GM21381 (cell line): ENCODE results near the gene SORBS1.

Experiments
- ATAC-seq: cut with Tn5 transposase; IDR thresholded peaks from one replicate; pipeline ENCODE4 v1.9.1; 2021; ENCODE audit warnings: mild to moderate bottlenecking, moderate library complexity; ENCODE audit not compliant: unreplicated experiment

Gene SORBS1

DNA sequence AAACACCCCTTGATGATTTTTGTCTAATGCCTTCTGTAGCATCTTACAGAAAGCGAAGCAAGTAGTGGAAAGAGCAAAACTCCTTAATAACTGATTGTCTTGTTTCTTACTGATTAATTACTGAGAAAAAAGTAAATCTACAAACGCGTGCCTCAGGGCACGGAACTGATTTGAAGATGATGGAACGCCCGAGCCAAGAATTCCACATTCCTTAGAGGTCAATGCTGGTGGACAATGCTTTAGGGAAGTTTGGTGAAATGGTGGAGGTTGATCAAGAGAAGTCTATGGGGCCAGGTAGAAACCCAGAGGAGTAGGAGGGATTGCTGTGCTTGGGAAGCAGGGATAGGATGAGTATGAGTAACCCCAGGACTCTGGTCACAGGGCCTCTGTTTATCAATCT is 5.0 kb upstream of the SORBS1 start:
- no peak for ATAC-seq

DNA sequence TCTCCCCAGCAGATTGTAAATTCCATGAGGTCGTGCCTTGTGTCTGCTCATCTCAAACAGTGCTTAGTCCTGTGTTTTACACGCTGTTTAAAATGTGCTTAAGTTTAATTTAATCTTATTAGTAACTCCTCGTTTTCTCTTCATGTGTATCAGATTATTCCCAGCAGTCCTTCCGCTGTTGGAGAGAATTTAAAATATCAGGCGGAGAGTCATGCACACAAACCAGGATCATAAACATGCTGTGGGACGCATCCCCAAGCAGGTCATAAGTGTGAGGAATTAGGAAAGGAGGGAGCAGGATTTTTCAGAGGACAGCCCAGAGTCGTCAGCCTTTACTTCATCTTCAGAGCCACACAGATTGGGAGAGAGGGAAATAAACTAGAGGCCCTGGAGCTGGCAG is 4.2 kb upstream of the SORBS1 start:
- ATAC-seq, result no peak

GRCh38 chr10:95564291-95564690 is 3.1 kb upstream of the SORBS1 start:
- ATAC-seq, result no peak

GRCh38 chr10:95562341-95562965 is 1.3 kb upstream of the SORBS1 start:
- no peak for ATAC-seq

DNA sequence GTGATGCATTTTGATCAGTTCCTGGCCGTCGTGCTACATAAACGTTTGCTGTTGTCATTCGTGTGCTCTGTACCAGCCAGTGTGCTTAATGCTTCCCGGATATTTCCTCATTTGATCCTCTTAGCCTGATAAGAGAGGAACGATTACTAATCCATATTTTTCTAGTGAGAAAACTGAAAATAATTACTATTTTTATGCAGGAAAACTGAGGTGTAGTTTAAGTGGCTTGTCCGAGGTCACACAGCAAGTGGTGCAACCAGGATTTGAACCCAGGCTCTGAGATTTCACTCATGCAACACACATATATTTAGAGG is 650 bp upstream of the SORBS1 start:
- ATAC-seq, result no peak

DNA sequence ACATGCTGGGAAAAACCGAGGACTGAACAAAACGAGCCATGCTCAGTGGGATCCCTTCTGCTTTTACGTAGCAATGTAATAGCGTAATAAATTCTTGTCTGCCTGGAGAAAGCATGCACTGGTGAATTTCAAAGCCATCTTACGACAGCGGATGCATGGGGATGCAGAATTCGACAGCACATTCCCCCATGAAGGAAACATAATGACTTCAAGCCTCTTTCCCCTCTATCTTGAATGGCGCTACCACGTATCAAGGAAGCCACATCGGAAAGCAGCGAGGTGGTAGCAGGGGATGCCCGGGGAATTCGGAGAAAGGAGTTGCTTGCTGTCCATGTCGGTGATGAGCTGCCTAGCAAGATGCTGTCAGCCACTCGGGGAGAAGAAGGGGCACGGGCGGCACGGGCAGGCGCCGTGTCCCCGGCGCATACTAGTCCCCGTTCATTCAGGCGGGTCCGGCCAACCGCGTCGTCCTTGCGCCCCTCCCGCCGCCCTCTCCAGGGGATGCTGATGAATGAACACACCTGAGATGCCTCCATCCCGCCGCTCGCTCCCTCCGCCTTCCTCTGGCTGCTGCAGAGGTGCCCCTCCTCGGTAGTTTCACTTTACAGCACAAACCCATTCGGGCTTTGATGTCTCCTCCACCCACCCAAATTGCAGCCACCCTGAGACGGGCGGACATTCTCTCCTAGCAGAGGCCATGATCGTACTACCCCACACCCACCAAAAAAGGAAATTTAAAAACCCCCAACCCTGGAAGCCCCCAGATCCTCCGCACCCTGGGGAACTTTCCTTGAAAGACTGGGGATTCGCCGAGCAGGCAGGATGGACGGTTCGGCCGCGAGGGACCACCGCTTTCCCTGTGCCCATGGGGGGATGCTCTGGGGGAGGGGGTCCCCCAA is 644 bp downstream of the SORBS1 start:
- ATAC-seq, result no peak

DNA sequence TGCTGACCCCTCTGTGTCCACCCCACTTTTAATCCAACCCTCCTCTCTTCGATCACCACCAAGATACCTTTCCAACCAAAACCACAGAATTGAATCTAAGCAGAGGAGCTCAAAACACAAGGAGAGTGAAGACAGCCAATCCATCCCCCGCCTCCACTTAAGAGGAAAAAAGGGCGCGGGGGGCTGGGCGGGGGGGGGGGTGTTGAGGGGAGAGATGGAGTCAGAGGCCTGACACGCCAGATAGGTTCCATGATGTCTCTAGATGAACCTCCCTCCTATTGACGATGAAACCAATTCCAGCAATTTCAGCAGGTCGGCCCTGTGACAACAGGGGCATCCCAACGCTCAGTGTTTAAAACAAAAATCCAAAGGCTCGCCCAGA is 1.3 kb downstream of the SORBS1 start:
- ATAC-seq, result no peak

DNA sequence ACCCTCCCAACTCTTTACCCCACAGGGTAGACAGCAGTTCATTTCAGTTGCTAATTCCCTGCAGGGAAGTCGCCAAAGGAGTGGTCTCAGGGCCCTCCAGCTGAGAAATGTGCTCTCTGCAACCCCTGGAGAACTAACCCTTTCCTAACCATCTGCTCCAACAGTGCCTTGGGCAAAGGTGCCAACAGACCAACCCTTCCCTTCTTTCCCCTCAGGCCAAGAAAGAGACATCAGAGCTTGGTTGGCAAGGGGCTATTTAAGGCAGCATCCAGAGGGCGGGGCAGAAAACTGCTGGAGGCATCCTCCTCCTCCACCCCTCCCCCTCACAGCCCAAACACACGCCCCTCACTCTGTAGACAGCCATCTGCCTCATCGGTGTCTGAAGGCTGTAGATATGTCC is 1.7 kb downstream of the SORBS1 start:
- no peak for ATAC-seq

DNA sequence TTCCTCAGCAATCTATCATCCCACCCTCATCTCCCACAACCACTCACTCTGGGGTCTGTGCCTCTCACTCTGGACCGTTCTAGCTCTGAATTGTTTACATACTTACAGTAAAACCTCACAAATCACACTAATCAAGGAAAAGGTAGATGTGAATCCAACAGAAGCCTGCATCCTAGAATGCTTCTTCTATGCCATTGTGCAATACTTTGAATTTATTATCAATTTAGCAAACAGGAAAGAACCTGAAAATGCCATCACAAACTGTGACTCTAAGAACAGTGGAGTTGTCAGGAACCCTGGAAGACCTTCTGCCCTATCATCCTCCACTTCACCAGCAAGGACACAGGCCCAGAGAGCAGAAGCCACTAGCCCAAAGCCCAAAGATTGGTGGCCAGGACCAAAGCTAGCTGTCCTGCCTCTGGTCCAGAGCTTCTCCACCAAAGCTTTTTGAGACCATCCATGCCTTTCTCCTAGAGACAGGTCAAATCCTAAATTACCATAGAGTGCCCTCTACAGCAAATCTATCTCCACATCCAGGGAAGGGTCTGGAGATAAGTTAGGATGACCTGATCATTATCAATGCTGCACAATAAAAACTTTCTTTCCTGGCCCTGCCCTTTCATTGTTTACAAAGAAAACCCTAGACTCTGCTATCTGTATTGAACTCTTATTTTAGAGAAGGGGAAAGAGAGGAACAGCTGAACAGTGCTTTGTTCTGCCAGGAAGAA is 2.4 kb downstream of the SORBS1 start:
- ATAC-seq, result no peak

- no peak for ATAC-seq
Observed at GRCh38 chr10:95556994-95557767, 4.0 kb downstream of the SORBS1 start.

GRCh38 chr10:95553674-95554073 is 7.5 kb downstream of the SORBS1 start:
- no peak for ATAC-seq

GRCh38 chr10:95552679-95553342 is 8.4 kb downstream of the SORBS1 start:
- ATAC-seq, result no peak

DNA sequence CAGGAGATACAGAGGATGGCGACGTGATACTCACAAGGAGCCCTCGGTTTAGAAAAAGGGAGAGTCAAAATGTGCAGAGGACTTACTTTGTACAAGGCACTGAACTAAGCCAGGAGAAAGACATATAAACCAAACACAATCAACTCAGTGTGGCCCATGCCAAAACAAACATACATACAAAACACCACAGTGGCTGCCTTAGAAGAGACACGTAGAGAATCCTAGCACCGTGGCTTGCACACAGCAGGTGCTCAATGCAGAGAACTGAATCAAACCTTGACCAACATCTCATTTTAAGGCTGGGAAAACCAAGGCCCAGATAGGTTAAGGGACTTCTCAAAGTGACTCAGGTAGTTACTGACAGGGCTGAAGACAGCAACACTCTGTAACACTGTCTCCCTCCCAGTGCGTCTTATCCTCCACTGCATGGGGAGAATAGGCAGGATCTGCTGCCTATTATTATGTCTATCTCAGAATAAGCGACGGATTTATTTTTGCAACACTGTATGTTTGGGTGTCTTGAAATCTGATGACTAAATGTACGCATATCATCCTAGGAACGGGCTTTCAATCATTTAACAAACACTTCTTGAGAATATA is 11.0 kb downstream of the SORBS1 start:
- no peak for ATAC-seq

- no peak for ATAC-seq
Observed at GRCh38 chr10:95547791-95548435, 13.3 kb downstream of the SORBS1 start.

DNA sequence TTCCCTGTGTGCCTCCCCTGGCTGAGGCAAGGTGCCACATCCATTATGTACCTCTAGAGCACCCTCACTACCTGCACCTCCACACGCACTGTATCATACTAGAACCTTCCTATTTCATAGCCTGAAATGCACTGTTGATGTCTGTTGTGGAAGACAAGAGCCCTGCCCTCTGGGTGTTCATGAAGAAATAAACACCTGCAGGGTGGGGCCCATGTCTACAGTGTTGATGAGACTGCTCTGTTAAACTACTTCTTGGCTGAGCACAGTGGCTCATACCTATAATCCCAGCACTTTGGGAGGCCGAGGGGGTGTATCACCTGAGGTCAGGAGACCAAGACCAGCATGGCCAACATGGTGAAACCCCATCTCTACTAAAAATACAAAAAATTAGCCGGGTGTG is 14.0 kb downstream of the SORBS1 start:
- no peak for ATAC-seq

GRCh38 chr10:95545981-95546380 is 15.2 kb downstream of the SORBS1 start:
- no peak for ATAC-seq

DNA sequence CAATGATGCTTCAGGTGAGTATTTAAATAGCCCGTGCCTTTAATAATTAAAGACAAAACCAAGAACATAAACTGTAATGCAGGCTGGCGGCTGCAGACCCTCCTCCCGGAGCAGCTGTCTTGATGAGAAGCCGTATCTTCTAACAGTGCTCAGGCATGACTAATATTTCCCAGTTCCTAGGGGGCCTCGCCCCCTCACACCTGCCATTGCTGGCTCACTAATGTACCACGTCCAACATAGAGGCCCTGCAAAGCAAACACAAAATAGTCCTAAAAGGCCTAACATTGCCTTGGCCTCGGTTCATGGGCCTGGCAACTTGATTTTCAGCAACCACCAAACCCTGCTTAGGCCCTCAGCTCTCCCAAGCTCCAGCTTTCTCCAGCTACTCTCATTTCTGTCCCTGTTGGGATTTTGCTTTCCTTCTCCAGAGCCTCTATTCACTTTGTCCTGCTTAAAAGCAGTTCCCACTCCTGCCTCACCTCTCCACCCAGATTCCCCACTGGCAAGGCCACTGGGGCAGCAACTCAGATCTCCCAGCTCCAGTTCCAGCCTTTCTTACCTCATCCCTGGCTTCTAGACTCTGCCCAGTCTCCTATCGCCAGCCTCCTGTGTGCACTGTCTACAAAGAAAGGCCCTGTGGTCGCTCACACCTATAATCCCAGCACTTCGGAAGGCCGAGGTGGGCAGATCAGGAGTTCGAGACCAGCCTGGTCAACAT is 16.2 kb downstream of the SORBS1 start:
- ATAC-seq, result no peak

DNA sequence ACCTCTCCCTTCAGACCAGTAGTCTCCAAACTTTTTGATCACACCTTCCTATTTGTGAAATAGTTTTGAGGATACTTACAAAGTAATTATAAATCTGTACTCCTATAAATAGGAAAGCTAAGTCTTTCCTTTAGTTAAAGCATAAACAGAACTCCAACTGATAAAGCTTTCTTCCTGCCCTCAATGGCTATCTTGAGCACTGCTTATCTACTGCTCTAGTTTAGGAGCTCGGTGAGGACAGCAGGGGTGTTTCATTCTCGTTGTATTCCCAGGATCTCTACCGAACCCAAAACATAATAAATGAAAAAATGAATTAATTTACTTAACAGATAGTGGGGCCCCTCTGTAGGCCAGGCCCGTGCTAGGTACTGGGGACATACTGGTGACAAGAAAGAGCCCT is 17.7 kb downstream of the SORBS1 start:
- ATAC-seq, result no peak

GRCh38 chr10:95542761-95543160 is 18.4 kb downstream of the SORBS1 start:
- ATAC-seq, result no peak
